WERI-Rb-1 (cell line): ENCODE results near the gene HHIP.

Experiments
- DNase-seq: peaks from one replicate; pipeline ENCODE4 v3.0.0-alpha.2; 2020
- H3K27ac ChIP-seq: fragments of 250-450 bp; sonication (Bioruptor Pico); 2 replicates; pipeline ENCODE4 v1.5.1; 2020; ENCODE audit warnings: mild to moderate bottlenecking, moderate library complexity
- H3K27me3 ChIP-seq: fragments of 250-450 bp; sonication (Bioruptor Pico); 2 replicates; pipeline ENCODE4 v1.5.1; 2021; ENCODE audit warnings: mild to moderate bottlenecking, low read depth, moderate library complexity; ENCODE audit not compliant: insufficient read depth, severe bottlenecking
- H3K36me3 ChIP-seq: fragments of 250-450 bp; sonication (Bioruptor Pico); 2 replicates; pipeline ENCODE4 v1.5.1; 2020; ENCODE audit warnings: mild to moderate bottlenecking, moderate library complexity
- H3K4me3 ChIP-seq: 2 replicates; pipeline ENCODE4 v1.5.1; 2011; ENCODE audit warnings: low read depth, mild to moderate bottlenecking, control low read depth, low read length
- H3K9me3 ChIP-seq: fragments of 250-450 bp; sonication (Bioruptor Pico); 2 replicates; pipeline ENCODE4 v1.5.1; 2021; ENCODE audit warnings: mild to moderate bottlenecking, moderate library complexity; ENCODE audit not compliant: severe bottlenecking
- TF ChIP-seq, protein P1 (sequence below): IDR thresholded peaks from 2 replicates; pipeline ENCODE4 v1.5.1; 2011; ENCODE audit warnings: low read depth, mild to moderate bottlenecking, control low read depth, inconsistent platforms, low read length

Gene HHIP

GRCh38 chr4:144715230-144715629, 69.3 kb downstream of the HHIP start:
- Histone ChIP-seq H3K9me3 (no peaks in the 10 kb centered on the region), H3K27me3 (no peaks in the 10 kb centered on the region), H3K36me3 (no peaks in the 10 kb centered on the region), H3K27ac (no peak overlapping the region), H3K4me3 (no peak overlapping the region)
- TF ChIP-seq, protein P1, sequence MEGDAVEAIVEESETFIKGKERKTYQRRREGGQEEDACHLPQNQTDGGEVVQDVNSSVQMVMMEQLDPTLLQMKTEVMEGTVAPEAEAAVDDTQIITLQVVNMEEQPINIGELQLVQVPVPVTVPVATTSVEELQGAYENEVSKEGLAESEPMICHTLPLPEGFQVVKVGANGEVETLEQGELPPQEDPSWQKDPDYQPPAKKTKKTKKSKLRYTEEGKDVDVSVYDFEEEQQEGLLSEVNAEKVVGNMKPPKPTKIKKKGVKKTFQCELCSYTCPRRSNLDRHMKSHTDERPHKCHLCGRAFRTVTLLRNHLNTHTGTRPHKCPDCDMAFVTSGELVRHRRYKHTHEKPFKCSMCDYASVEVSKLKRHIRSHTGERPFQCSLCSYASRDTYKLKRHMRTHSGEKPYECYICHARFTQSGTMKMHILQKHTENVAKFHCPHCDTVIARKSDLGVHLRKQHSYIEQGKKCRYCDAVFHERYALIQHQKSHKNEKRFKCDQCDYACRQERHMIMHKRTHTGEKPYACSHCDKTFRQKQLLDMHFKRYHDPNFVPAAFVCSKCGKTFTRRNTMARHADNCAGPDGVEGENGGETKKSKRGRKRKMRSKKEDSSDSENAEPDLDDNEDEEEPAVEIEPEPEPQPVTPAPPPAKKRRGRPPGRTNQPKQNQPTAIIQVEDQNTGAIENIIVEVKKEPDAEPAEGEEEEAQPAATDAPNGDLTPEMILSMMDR, result no peak
- no peak for DNase-seq

- no peaks in the 10 kb centered on the region for H3K27me3 ChIP-seq
- no peak for DNase-seq
- no peaks in the 10 kb centered on the region for H3K9me3 ChIP-seq
- TF ChIP-seq, protein P1, result no peak
- H3K36me3 ChIP-seq, result no peaks in the 10 kb centered on the region
- H3K27ac ChIP-seq, result no peak overlapping the region
- H3K4me3 ChIP-seq, result no peak overlapping the region
Observed at GRCh38 chr4:144716778-144717177, 70.8 kb downstream of the HHIP start.

- no peaks in the 10 kb centered on the region for H3K36me3 ChIP-seq
- TF ChIP-seq, protein P1, result no peak
- no peak for DNase-seq
Observed at GRCh38 chr4:144718958-144719512, 73.1 kb downstream of the HHIP start.

GRCh38 chr4:144720491-144720890, 74.5 kb downstream of the HHIP start:
- TF ChIP-seq, protein P1, result no peak
- Histone ChIP-seq H3K27ac (no peak overlapping the region), H3K4me3 (no peak overlapping the region), H3K27me3 (no peaks in the 10 kb centered on the region), H3K9me3 (no peaks in the 10 kb centered on the region), H3K36me3 (no peaks in the 10 kb centered on the region)
- no peak for DNase-seq

More at GRCh38 chr4:144718958-144719512, 73.1 kb downstream of the HHIP start:
- Histone ChIP-seq H3K9me3 (no peaks in the 10 kb centered on the region), H3K4me3 (no peak overlapping the region), H3K27ac (no peak overlapping the region), H3K27me3 (no peaks in the 10 kb centered on the region)

GRCh38 chr4:144721994-144722393, 76.0 kb downstream of the HHIP start:
- Histone ChIP-seq H3K27ac (no peak overlapping the region), H3K27me3 (no peaks in the 10 kb centered on the region), H3K4me3 (no peak overlapping the region), H3K36me3 (no peaks in the 10 kb centered on the region), H3K9me3 (no peaks in the 10 kb centered on the region)
- DNase-seq, result no peak
- TF ChIP-seq, protein P1, result no peak

GRCh38 chr4:144723471-144723870, 77.5 kb downstream of the HHIP start:
- Histone ChIP-seq H3K27me3 (no peaks in the 10 kb centered on the region), H3K4me3 (no peak overlapping the region), H3K9me3 (no peaks in the 10 kb centered on the region), H3K36me3 (no peaks in the 10 kb centered on the region), H3K27ac (no peak overlapping the region)
- TF ChIP-seq, protein P1, result no peak
- DNase-seq, result no peak
